ENCODE measurements around the gene WDR5B.
"Not testable (repeated sequence)": the region's sequence is repeated elsewhere in the genome, so short reads cannot be mapped to it uniquely, and the experiment has no call there.

Gene WDR5B

GRCh38 chr3:122415762-122416654, at the start of gene WDR5B:
WDR5B (minus strand) TSS chr3:122416062; CDS start chr3:122415528, 534 bp downstream.
- DNase-seq (ENCODE audit: low spot score), result peak; percentile 97

- no peak for DNase-seq (ENCODE audit: low spot score)
Observed at GRCh38 chr3:122464659-122465058, 48.8 kb upstream of the WDR5B start.

- DNase-seq (ENCODE audit: low spot score), result no peak
Observed at GRCh38 chr3:122462406-122462805, 46.5 kb upstream of the WDR5B start.

- no peak for DNase-seq (ENCODE audit: low spot score)
Observed at GRCh38 chr3:122461806-122462205, 45.9 kb upstream of the WDR5B start.

GRCh38 chr3:122458992-122459391, 43.1 kb upstream of the WDR5B start:
- DNase-seq (ENCODE audit: low spot score), result no peak

GRCh38 chr3:122457706-122458105, 41.8 kb upstream of the WDR5B start:
- DNase-seq (ENCODE audit: low spot score), result no peak

GRCh38 chr3:122456074-122456473, 40.2 kb upstream of the WDR5B start:
- no peak for DNase-seq (ENCODE audit: low spot score)

GRCh38 chr3:122451371-122451770, 35.5 kb upstream of the WDR5B start:
- DNase-seq (ENCODE audit: low spot score), result no peak

GRCh38 chr3:122448218-122448617, 32.4 kb upstream of the WDR5B start:
- DNase-seq (ENCODE audit: low spot score), result not testable (repeated sequence)

- DNase-seq (ENCODE audit: low spot score), result not testable (repeated sequence)
Observed at GRCh38 chr3:122444491-122444887, 28.6 kb upstream of the WDR5B start.

GRCh38 chr3:122443762-122444490, 28.1 kb upstream of the WDR5B start:
- not testable (repeated sequence) for DNase-seq (ENCODE audit: low spot score)

GRCh38 chr3:122443090-122443489, 27.2 kb upstream of the WDR5B start:
- no peak for DNase-seq (ENCODE audit: low spot score)

- DNase-seq (ENCODE audit: low spot score), result no peak
Observed at GRCh38 chr3:122435950-122436349, 20.1 kb upstream of the WDR5B start.

GRCh38 chr3:122430371-122430770, 14.5 kb upstream of the WDR5B start:
- no peak for DNase-seq (ENCODE audit: low spot score)

- DNase-seq (ENCODE audit: low spot score), result no peak
Observed at GRCh38 chr3:122427857-122428471, 12.1 kb upstream of the WDR5B start.

- no peak for DNase-seq (ENCODE audit: low spot score)
Observed at GRCh38 chr3:122421836-122422235, 6.0 kb upstream of the WDR5B start.

- no peak for DNase-seq (ENCODE audit: low spot score)
Observed at GRCh38 chr3:122421101-122421500, 5.2 kb upstream of the WDR5B start.

GRCh38 chr3:122416966-122417365, 1.1 kb upstream of the WDR5B start:
- no peak for DNase-seq (ENCODE audit: low spot score)

GRCh38 chr3:122415104-122415744, 638 bp downstream of the WDR5B start:
- DNase-seq (ENCODE audit: low spot score), result peak; percentile 45

GRCh38 chr3:122414391-122414790, 1.5 kb downstream of the WDR5B start:
- DNase-seq (ENCODE audit: low spot score), result no peak

GRCh38 chr3:122410639-122411038, 5.2 kb downstream of the WDR5B start:
- DNase-seq (ENCODE audit: low spot score), result no peak

GRCh38 chr3:122410111-122410510, 5.8 kb downstream of the WDR5B start:
- no peak for DNase-seq (ENCODE audit: low spot score)

Data from CD4-positive, alpha-beta T cell treated with Interleukin-6 at 100 ng/mL for 8 hours (primary cell).